Measurements from ENCODE around the gene NLRC5. TPM values are rescaled to one million over a fixed set of nuclear protein-coding genes. Genes with fewer than 3 reads are reported as not detected.
"Not testable (repeated sequence)": the region's sequence is repeated elsewhere in the genome, so short reads cannot be mapped to it uniquely, and the experiment has no call there.

The NLRC5 gene
- total RNA-seq, 2 donors from 2014 or later = 0.64 to 0.97 TPM

GRCh38 chr16:57003439-57004386 is 14.4 kb downstream of the NLRC5 start:
- H3K4me3 Mint-ChIP-seq = no peak overlapping the region
- H3K36me3 Mint-ChIP-seq (ENCODE audit: low read depth) = no peaks in the 10 kb centered on the region
- H3K27me3 Mint-ChIP-seq (ENCODE audit: insufficient read depth) = no peaks in the 10 kb centered on the region
- H3K4me1 ChIP-seq (ENCODE audit: control insufficient read depth, insufficient read depth, low read length) = no peaks in the 10 kb centered on the region
- H3K9ac ChIP-seq (ENCODE audit: extremely low read depth, low read length, poor library complexity, severe bottlenecking) = no peak overlapping the region
- no peak for DNase-seq
- WGBS, 2 experiments (ENCODE audit: insufficient coverage in 1 of 2, insufficient read length in 1 of 2) = 86 to 90% methylated on average over 16 to 22 of the region's 22 CpGs
- no peak overlapping the region for H3K4me3 ChIP-seq (ENCODE audit: low read length)
- H3K9me3 Mint-ChIP-seq = no peaks in the 10 kb centered on the region
- no peak overlapping the region for H3K27ac ChIP-seq (ENCODE audit: low read depth, low read length)
- no peaks in the 10 kb centered on the region for H3K27me3 ChIP-seq (ENCODE audit: control insufficient read depth, insufficient read depth, low read length, poor library complexity, severe bottlenecking)
- no peaks in the 10 kb centered on the region for H3K9me3 ChIP-seq (ENCODE audit: control insufficient read depth, low read length)
- TF ChIP-seq, protein P1, sequence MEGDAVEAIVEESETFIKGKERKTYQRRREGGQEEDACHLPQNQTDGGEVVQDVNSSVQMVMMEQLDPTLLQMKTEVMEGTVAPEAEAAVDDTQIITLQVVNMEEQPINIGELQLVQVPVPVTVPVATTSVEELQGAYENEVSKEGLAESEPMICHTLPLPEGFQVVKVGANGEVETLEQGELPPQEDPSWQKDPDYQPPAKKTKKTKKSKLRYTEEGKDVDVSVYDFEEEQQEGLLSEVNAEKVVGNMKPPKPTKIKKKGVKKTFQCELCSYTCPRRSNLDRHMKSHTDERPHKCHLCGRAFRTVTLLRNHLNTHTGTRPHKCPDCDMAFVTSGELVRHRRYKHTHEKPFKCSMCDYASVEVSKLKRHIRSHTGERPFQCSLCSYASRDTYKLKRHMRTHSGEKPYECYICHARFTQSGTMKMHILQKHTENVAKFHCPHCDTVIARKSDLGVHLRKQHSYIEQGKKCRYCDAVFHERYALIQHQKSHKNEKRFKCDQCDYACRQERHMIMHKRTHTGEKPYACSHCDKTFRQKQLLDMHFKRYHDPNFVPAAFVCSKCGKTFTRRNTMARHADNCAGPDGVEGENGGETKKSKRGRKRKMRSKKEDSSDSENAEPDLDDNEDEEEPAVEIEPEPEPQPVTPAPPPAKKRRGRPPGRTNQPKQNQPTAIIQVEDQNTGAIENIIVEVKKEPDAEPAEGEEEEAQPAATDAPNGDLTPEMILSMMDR (conservative IDR thresholded peaks at IDR 0.05) = no peak
- no peak overlapping the region for H3K27ac Mint-ChIP-seq
- H3K36me3 ChIP-seq (ENCODE audit: control insufficient read depth, insufficient read depth, low read length) = no peaks in the 10 kb centered on the region
- H3K4me1 Mint-ChIP-seq = peaks cover 16% of the 10 kb centered on the region

- Mint-ChIP-seq H3K27me3 (ENCODE audit: insufficient read depth) (no peaks in the 10 kb centered on the region), H3K27ac (peak overlapping the region; percentile 33), H3K9me3 (no peaks in the 10 kb centered on the region), H3K36me3 (ENCODE audit: low read depth) (no peaks in the 10 kb centered on the region), H3K4me1 (peaks cover 16% of the 10 kb centered on the region), H3K4me3 (no peak overlapping the region)
- Histone ChIP-seq H3K9ac (ENCODE audit: extremely low read depth, low read length, poor library complexity, severe bottlenecking) (no peak overlapping the region), H3K36me3 (ENCODE audit: control insufficient read depth, insufficient read depth, low read length) (no peaks in the 10 kb centered on the region), H3K27me3 (ENCODE audit: control insufficient read depth, insufficient read depth, low read length, poor library complexity, severe bottlenecking) (no peaks in the 10 kb centered on the region), H3K9me3 (ENCODE audit: control insufficient read depth, low read length) (no peaks in the 10 kb centered on the region), H3K4me3 (ENCODE audit: low read length) (no peak overlapping the region), H3K27ac (ENCODE audit: low read depth, low read length) (no peak overlapping the region), H3K4me1 (ENCODE audit: control insufficient read depth, insufficient read depth, low read length) (no peaks in the 10 kb centered on the region)
- DNase-seq = no peak
- TF ChIP-seq, protein P1 (conservative IDR thresholded peaks at IDR 0.05) = no peak
- 78 to 89% methylated on average over 12 to 15 of the region's 15 CpGs for WGBS, 2 experiments (ENCODE audit: insufficient coverage in 1 of 2, insufficient read length in 1 of 2)
Measured at GRCh38 chr16:57004387-57005250, 15.3 kb downstream of the NLRC5 start.

GRCh38 chr16:57005597-57005996 is 16.2 kb downstream of the NLRC5 start:
- not testable (repeated sequence) for H3K9ac ChIP-seq (ENCODE audit: extremely low read depth, low read length, poor library complexity, severe bottlenecking); H3K36me3 ChIP-seq (ENCODE audit: control insufficient read depth, insufficient read depth, low read length); H3K4me3 ChIP-seq (ENCODE audit: low read length); H3K27ac Mint-ChIP-seq; H3K9me3 Mint-ChIP-seq; H3K4me3 Mint-ChIP-seq; H3K9me3 ChIP-seq (ENCODE audit: control insufficient read depth, low read length); H3K4me1 ChIP-seq (ENCODE audit: control insufficient read depth, insufficient read depth, low read length); H3K27me3 ChIP-seq (ENCODE audit: control insufficient read depth, insufficient read depth, low read length, poor library complexity, severe bottlenecking); H3K27ac ChIP-seq (ENCODE audit: low read depth, low read length); H3K36me3 Mint-ChIP-seq (ENCODE audit: low read depth); H3K27me3 Mint-ChIP-seq (ENCODE audit: insufficient read depth); DNase-seq
- WGBS, 2 experiments (ENCODE audit: insufficient coverage in 1 of 2, insufficient read length in 1 of 2) = 83 to 92% methylated on average over 2 of the region's 2 CpGs
- H3K4me1 Mint-ChIP-seq = peaks cover 16% of the 10 kb centered on the region

Measured in endodermal cell (in vitro differentiated cells).